Posterior vena cava (tissue), 2 donors: ENCODE measurements around the gene HOXA6. TPM values are rescaled to one million over a fixed set of nuclear protein-coding genes. Genes with fewer than 3 reads are reported as not detected.
A peak's percentile ranks its signal among the peaks of the same experiment; 100 is the strongest.

Source experiments
- DNase-seq: peaks from one replicate; pipeline ENCODE4 v3.0.0-alpha.2; 2020; ENCODE audit warnings: low spot score
- intact Hi-C, 2 donors: fragments of 100-400 bp; cut with DNase I; formaldehyde crosslinking; loops; one replicate each; pipeline versions ENCODE4 v1.14.1 to v1.14.2; 2022 to 2023
- total RNA-seq, 2 donors: library from RNA; stranded (reverse); fragmentation: NEBNext Ultra II Directional; extraction: Animal tissue kit (Norgen Biotek cat#: 25700); gene quantifications; one replicate each; pipeline ENCODE4 v1.2.1, GENCODE V29; 2021
- donor health status: DM: yes; HTN: yes; CAD: no.
- donor health status: DM: yes; HTN: yes; CAD: no.

Gene HOXA6
- total RNA-seq, 2 donors from 2014 or later, result 8.6 to 9.1 TPM

DNA sequence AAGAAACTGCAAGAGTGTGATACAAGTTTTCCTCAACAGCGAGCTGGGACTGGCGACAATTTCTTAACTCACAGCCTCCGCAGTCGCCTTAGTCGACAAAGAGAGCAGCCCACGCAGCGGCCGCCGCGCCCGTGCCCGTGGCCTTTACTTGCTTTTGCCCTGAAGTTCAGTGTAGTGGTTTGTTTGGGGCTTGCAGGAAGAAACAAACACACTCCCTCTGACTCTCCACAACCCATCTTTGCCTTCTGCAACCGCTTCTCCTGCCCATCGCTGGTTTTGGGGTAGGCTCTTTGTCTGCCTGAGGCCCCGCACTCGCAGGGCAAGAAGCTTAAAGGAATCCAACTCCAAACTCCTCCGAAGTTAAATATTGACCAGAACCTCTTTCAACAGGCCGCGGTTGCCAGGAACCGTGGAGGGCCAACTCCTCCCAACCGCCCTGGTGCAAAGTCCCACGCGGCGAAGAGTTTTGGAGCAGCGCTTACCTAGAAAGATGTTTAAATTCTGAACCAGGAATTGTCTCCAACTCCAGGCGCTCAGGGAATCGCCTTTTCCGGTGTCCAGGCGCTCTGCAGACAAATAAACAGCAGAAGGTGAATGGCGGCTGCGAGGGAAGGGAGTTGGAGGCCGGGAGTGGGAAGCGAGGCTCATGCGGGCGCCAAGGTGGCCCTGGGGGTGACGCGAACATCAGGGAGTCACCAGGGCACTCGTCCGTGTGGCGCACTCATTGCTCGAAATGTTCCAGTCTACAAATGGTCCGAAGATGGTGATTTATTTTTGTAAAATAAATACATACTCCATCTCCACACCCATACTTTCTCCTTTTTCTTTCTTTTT lies 25.3 kb downstream of the HOXA6 start:
- DNase-seq, result peak; percentile 76
- intact Hi-C loops, result loop anchor here in 1 of 2 donors (10.0 kb wide), 1 partner anchor 87 kb away; no protein-coding TSS in a partner anchor

GRCh38 chr7:27121684-27122076 lies 25.9 kb downstream of the HOXA6 start:
- DNase-seq, result no peak
- intact Hi-C loops, result loop anchor here in 1 of 2 donors (10.0 kb wide), 1 partner anchor 87 kb away; no protein-coding TSS in a partner anchor

- no peak for DNase-seq
- intact Hi-C loops, result no loop called here
Measured at GRCh38 chr7:27119412-27119911, 28.1 kb downstream of the HOXA6 start.

DNA sequence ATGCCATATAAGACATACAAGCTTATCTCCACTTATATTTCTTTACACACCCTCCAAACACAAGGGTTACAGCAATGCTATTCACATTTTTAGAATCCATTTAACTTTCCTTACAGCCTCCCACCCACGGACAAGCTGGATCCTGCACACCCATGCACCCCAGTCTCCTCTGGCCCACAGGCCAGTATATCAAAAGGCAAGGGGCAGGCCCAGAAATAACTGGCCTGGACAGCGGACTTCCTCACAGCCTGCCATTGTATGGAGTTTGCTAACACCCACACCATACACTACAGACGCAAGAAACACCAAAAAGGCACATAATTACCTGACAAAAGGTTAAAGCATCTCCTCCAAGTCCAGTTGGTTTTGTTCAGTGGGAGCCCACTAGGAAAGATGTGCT lies 29.0 kb downstream of the HOXA6 start:
- intact Hi-C loops, result no loop called here
- no peak for DNase-seq

DNA sequence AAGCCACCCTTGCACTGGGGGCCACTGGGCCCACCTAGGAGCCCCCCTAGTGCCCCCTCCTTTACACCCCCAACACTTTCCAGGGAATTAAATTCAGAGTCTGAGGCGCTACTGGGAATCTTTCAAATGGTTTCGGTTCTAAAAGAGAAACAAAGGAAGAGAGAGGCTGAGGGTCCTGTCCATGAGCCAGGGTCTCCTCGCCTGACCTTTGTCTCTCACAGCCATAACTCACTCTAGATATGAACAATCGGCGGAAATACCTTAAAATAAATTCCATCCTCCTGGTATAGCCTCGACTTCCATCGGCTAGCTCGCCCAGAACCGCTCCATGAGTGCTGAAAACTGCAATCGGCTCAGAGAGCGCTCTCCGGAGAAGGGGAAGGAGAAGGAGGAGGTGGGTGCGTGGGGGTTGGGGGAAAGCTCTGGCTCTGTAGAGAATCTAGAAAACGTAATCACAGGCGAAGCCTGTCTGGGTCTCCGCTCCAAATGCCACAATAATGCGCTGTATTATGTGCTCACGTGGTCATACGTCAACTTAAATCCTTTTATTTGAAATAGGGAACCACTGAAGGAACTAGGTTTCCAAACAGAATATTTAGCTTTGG lies 29.6 kb downstream of the HOXA6 start:
- intact Hi-C loops, result no loop called here
- DNase-seq, result no peak

DNA sequence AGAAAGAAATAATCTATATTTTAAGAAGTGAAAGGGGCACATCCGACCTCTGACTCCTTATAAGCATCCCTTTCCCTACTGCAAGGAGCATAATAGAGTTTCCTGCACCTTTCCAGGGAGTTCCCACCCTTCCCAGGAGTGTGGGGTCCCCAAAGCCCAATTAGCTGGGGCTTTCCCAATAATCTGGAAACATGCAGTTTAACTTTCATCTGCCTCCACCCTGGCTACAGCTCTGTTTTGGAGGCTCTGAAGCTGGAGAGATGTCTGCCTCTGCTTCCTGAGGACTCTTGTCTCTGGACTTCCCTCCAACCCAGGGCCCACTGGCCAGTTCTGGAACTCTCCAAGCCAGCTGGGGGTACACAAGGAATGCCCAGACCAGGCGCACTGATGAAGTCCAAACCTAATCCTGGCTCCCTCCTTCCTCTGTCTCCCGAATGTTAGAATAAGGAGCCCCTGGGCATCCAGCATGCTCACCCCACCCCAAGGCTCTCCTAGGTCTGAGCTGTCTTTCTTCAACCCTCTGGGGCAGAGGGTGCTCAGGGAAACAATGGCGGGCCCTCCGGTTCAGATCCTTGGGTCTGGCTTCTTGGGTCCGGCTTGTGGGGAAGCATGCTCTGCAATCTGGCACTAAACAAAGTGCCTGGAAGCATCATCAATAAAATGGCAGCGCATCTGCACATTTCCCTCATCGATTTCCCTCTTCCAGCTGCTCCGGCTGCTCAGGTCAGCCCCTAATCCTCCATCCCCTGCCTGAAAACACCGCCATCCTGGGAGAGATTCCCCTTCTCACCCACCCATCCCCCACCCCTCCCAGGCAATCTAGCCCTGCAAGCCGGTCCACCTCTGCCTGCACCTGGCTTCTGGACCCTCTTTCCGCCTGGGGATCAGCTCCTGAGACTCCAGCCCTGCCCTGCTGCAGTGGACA lies 30.4 kb downstream of the HOXA6 start:
- intact Hi-C loops, result no loop called here
- no peak for DNase-seq

DNA sequence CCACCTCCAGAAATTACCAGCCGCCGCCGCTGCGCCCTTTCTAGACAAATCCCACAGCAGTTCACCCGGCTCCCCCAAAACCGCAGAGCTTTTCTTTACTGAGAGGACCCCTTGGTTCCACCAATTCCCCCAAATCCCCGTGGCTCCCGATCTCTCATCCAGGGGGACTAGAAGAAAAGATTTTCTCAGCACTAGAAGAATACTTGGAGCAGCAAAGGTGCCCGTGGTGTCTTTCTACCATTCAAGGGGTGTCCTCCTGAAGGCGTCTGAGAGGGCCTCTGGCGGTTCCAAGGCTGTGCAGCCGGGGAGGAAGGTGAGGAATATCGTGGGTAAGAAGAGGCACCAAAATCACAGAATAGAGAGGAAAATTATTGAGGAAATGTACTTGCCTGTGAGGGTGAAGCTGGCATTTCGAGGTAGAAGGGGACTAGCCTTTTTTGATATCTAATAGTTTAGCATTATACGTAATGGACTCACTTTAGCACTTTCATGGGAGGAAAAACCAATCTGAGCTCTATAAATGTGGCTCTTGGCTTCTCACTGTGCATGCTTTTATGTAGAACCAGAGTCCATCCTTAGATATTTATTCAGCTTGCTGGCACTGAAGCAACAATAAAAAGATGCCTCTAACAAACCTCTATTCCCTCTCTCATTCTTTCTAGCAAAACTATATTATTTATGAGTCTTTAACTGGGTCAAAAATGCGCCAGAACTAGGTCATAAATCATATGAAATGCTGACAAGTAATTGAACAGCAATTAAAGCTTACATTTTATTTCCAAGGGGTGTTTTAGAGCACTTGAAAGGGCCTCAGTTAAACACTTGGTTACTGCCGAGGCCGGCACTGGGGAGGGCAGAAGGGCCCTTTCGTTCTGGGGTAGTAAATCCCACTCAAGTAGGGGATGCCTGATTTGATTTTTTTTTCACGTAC lies 31.3 kb downstream of the HOXA6 start:
- intact Hi-C loops, result no loop called here
- DNase-seq, result no peak

- peak; percentile 85 for DNase-seq
- intact Hi-C loops, result no loop called here
Measured at GRCh38 chr7:27115221-27116026, 32.1 kb downstream of the HOXA6 start.

GRCh38 chr7:27114881-27115220 lies 32.7 kb downstream of the HOXA6 start:
- no peak for DNase-seq
- intact Hi-C loops, result no loop called here

- peak; percentile 87 for DNase-seq
- intact Hi-C loops, result no loop called here
Measured at GRCh38 chr7:27113991-27114769, 33.4 kb downstream of the HOXA6 start.

GRCh38 chr7:27112955-27113949 lies 34.3 kb downstream of the HOXA6 start:
- intact Hi-C loops, result no loop called here
- peak; percentile 93 for DNase-seq

DNA sequence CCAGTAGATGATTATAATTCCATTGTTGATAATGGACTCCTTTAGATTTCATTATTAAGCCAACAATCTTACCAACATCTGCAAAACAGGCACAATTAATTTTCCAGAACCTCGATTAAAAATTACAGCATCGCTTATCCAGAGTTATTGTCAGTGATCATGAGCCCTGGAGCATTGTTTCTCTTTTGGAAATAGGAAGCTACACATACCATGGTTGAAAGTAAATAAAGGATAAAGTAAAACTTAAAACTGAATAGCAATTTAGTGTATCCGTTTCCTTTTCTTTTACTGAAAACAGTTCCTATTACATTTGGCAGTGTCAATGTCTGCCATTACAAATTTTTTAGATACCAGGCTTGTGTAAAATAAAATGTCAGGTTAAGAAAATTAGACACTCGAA lies 35.2 kb downstream of the HOXA6 start:
- no peak for DNase-seq
- intact Hi-C loops, result no loop called here

- intact Hi-C loops, result no loop called here
- DNase-seq, result no peak
Measured at GRCh38 chr7:27111751-27112277, 35.8 kb downstream of the HOXA6 start.

- no peak for DNase-seq
Measured at GRCh38 chr7:27111042-27111750, 36.4 kb downstream of the HOXA6 start.

More at GRCh38 chr7:27111042-27111750, 36.4 kb downstream of the HOXA6 start:
- intact Hi-C loops, result no loop called here
